HG03565 (cell line): ENCODE data around the gene NUMB.

Experiments
- ATAC-seq: cut with Tn5 transposase; IDR thresholded peaks from one replicate; pipeline ENCODE4 v1.9.1; 2021; ENCODE audit warnings: mild to moderate bottlenecking, moderate library complexity; ENCODE audit not compliant: unreplicated experiment

The NUMB gene

DNA sequence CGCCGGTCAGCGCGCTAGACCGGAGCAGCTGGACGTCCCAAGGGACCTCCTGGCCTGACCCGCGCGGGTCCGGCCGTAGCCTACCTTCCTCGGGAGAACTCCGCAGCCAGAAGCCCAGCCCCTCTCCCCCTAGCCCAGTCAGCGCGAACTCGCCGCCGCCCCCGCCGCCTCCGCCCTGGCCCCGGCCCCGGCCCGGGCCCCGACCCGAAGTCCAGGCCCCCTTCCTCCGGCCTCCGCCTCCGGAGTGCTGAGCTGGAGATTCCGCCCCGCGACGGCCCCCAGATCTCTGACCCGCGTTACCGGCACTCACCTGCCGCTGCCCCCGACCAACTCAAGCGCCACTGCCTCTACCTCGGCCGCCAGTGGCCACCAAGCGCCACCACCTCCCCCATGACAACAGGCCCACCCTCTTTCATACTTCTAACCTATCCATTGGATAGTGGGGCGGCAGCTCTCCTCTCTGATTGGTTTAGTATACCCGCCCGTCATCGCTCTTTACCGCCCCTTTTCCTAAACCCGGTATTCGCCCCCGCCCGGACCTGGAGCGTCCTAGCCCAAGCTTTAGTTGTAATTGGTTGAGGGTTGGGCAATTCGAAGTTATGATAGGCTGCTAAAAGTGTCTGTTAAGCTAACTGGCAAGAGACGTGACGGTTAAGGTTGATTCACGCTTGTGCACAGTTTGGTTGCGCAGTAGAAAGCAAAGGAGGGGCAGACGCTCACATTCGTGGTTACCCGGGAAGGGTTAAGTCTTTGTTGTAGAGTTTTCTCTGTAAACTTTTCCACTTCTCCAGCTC, at the start of gene NUMB:
Gene NUMB (minus strand): TSS at position 364 of the 794 bp plus-strand sequence. CDS start 102,795 bp downstream, outside the sequence.
- peak; percentile 86 for ATAC-seq

DNA sequence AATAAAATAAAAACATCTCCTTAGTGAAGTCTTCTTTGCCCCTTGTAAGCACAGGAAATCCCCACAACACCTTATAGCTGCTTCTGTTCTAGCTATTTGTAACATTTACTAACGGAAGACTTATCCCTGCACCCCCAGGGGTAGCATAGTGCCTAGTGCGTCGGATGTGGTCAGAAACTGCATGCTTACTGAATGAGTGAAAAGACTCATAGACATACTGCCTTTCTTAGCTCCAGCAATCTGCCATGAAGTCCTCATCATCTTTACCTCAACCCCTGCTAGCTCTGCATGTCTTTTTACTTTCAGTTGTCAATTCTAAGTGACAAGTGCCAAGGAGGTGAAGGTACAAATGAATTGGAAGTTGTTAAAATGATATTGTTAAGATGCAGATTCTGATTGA, 45.3 kb upstream of the NUMB start:
- ATAC-seq, result no peak

DNA sequence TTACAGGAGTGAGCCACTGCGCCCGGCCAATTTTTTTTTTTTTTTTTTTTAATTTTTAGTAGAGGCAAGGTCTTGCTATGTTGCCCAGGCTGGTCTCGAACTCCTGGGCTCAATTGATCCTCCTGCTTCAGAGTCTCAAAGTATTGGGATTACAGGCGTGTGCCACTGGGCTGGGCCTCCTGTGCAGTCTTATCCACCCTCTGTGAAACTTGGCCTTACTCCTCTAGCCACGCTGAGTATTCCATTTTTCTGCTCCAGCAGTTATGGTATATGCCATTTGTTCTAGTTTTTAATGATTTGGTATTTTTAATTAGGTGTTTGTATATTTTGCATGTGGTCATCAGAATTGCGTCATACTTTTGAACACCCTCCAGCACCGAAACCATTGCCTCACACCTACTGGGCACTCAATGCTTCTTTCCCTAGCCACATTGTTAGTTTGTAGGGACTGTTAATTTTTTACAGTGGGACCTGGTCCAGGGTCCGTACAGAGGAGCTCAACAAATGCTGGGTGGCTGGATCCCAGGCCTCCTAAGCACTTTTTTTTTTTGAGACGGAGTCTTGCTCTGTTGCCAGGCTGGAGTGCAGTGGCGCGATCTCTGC, 43.8 kb upstream of the NUMB start:
- no peak for ATAC-seq

DNA sequence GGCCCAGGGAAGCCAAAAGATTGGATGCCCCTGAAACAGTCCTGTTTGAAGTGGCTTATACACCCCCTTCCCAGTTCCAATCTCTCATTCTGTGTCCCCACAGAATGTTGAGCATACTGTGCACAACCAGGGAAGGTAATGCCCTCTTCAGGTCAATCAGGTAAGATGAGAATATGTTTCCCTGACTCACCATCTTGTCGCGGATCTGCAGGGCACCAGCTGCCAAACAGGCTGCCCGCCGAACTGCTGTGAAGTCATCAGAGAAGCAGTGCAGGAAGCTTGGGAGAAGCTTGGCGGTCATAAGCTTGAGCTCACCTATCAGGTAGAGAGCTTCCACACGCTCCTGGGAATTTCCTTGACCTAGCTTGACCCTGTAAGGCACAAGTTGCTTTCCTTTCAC, 42.0 kb upstream of the NUMB start:
- ATAC-seq, result no peak

DNA sequence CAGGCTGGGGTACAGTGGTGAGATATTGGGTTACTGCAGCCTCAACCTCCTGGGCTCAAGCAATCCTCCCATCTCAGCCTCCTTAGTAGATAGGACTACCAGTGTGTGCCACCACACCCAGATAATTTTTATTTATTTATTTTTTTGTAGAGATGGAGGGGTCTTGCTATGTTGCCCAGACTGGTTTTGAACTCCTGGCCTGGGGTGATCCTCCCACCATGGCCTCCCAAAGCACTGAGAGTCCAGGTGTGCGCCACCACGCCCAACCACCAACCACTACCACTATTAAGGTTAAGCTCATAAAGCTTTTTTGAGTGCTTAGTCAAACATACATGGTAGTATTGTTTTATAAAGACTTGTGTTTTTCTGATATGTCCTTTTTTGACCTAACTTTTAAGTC, 36.2 kb upstream of the NUMB start:
- ATAC-seq, result no peak

DNA sequence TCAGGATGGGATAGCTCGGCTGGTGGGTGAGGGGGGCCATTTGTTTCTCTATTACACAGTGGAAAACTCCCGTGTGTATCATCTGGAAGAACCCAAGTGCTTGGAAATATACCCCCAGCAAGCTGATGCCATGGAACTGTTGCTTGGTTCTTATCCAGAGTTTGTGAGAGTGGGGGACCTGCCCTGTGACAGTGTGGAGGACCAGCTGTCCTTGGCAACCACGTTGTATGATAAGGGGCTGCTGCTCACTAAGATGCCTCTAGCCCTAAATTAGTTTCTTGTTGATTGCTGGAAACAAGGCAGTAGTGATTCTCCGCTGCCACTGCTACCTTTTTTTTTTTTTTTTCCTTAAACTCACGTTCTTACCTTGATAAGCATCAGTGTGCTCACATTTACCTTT, 34.3 kb upstream of the NUMB start:
- ATAC-seq, result no peak

DNA sequence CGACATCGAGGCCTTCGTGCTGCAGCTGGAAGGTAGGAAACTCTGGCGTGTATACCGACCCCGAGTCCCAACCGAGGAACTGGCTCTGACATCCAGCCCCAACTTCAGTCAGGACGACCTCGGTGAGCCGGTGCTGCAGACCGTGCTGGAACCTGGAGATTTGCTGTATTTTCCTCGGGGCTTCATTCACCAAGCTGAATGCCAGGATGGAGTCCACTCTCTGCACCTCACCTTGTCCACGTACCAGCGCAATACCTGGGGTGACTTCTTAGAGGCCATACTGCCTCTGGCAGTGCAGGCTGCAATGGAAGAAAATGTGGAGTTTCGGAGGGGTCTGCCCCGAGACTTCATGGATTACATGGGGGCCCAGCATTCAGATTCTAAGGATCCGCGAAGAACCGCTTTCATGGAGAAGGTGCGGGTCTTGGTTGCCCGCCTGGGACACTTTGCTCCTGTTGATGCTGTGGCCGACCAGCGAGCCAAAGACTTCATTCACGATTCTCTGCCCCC, 33.8 kb upstream of the NUMB start:
- ATAC-seq, result no peak

DNA sequence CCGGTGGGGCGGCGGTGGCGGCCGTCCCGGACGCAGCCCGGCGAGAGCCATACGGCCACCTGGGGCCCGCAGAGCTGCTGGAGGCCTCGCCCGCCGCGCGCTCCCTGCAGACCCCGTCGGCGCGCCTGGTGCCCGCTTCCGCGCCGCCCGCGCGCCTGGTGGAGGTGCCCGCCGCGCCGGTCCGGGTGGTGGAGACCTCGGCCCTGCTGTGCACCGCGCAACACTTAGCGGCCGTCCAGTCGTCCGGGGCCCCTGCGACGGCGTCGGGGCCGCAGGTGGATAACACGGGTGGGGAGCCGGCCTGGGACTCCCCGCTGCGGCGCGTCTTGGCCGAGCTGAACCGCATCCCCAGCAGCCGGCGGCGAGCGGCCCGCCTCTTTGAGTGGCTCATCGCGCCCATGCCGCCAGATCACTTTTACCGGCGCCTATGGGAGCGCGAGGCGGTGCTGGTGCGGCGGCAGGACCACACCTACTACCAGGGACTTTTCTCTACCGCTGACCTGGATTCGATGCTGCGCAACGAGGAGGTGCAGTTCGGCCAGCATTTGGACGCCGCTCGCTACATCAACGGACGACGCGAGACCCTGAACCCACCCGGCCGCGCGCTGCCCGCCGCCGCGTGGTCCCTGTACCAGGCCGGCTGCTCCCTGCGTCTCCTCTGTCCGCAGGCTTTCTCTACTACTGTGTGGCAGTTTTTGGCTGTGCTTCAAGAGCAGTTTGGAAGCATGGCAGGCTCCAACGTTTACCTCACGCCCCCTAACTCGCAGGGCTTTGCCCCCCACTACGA, 33.1 kb upstream of the NUMB start:
- peak; percentile 33 for ATAC-seq

DNA sequence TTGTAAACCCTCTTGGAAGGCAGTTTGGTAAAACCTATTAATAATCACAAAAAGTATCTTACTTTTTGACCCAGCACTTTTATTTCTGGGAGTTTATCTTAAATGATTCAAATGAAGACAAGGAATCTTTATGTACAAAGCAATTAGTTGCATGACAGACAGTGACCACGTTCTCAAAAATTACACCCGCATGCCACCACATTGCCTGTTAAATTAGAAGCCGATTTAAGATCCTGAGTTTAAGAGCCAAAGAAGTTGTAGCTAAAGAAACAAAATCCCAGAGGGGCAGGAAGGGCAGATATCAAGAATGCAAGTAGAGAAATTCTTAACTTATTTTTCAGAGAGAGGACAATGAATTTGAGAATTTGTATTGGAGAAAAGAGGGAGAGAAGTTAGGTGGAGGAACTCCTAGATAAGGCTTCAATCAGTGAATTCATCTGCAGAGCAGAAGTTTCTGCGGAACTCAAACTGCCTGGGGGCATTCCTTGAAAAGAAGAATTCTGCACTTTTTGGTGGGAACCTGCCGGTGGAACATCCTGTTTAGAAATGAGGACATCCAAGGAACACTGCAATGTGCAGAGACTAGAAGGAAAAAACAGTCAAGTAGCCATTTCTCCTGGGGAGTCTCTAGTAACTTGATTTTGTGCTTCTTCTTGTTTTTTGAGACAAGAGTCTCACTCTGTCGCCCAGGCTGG, 31.3 kb upstream of the NUMB start:
- no peak for ATAC-seq

DNA sequence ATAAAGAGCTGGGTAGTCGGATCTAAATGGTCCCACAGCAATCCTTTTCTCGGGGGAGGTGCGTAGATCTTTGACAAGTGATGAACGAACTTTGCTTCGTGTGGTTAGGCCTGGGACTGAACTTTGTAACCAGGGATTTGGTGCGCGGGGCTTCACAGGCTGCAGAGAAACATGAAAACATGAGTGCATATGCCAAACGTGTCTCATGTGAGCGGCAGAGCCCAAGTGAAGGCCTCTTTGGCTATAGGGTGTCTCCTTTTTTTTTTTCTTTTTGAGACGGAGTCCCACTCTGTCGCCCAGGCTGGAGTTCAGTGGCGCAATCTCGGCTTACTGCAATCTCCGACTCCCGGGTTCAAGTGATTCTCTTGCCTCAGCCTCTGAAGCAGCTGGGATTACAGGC, 20.3 kb upstream of the NUMB start:
- ATAC-seq, result no peak

DNA sequence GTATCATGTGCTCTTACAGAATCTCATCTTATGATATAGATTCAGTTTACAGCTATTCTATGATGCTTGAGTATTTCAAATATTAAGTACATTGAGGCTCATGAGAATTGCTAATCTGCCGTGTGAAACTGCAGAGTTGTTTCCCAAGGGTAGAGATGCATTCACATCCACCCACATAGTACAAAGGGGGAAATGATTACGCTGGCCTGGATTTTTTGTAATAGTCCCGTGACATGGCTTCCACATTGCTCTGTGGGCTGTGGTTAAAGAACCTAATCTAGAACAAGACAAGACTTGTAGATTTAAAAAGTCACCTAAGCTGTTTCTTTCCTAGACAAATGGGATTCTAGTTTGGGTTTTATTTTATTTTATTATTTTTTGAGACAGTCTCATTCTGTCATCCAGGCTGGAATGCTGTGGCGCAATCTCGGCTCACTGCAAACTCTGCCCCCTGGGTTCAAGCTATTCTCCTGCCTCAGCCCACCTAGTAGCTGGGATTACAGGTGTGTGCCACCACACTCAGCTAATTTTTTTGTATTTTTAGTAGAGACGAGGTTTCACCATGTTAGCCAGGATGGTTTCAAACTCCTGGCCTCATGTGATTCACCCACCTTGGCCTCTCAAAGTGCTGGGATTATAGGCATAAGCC, 19.4 kb upstream of the NUMB start:
- ATAC-seq, result peak; percentile 78

DNA sequence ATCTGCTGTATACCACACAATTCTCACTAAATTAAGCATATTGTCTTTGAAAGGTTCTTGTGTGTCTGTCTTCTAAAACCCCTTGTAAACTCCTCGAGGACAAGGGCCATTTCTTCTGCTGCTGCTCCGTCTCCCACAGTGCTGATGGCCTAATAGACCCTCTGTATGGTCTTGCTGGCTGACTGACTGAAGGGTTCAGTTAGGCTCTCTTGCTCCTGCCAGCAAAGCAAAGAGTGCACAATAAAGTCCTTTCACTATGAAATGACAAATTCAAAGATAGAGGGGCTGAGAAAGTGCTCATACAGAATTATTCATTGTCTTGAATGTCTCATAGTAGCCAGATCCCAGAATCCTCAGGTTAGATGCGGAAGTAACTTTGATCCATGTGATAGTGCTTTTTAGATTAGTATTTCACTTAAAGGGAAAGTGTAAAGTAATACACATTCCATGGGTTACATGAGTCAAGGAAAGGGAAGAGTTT, 18.1 kb upstream of the NUMB start:
- no peak for ATAC-seq

DNA sequence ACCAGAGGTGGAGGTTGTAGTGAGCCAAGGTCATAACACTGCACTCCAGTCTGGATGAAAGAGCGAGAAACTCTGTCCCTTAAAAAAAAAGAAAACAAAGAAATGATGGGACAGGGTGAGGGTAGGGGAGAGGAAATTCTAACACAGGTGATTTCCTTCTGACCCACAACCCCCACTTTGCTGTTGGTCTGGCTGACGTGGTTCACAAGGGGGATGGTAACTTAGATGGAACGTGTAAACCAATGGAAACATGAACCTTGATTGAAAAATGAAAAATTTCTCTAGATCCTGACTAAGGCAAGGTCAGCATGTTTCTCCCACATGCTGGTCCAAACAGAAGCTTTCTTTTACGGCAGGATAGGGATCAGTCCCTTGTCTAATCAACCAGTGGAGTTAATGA, 16.6 kb upstream of the NUMB start:
- ATAC-seq, result no peak

DNA sequence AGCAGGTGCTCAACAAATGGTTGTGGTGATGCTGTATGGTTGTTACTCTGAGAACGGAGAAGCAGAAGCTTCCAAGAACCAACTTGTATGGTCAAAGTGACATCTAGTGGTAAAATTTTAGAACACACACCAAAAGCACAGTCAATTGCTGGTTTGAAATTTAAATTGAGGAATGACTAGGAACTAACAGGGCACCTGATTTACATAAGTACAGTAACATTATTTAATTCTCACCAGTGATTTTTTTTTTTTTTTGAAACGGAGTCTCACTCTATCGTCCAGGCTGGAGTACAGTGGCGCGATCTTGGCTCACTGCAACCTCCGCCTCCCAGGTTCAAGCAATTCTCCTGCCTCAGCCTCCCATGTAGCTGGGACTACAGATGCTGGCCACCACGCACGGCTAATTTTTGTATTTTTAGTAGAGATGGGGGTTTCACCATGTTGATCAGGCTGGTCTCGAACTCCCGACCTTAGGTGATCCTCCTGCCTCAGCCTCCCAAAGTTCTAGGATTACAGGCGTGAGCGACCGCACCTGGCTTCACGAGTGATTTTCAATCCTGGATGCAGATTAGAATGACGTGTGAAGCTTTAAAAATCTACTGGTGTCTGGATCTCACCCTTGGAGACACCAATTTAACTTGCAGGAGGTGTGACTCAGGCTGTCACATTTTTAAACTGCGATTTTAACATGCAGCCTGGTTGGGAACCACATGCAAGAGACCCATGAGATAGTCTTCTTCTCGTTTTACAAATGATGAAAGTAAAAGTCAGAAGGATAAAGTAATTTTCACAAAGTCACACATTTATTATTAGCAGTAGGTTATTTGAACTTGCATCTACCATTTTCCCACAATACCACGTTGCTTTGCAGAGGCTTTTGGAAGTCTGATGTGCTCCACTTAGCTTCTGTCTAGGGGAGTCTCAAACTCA, 14.1 kb upstream of the NUMB start:
- ATAC-seq, result no peak

DNA sequence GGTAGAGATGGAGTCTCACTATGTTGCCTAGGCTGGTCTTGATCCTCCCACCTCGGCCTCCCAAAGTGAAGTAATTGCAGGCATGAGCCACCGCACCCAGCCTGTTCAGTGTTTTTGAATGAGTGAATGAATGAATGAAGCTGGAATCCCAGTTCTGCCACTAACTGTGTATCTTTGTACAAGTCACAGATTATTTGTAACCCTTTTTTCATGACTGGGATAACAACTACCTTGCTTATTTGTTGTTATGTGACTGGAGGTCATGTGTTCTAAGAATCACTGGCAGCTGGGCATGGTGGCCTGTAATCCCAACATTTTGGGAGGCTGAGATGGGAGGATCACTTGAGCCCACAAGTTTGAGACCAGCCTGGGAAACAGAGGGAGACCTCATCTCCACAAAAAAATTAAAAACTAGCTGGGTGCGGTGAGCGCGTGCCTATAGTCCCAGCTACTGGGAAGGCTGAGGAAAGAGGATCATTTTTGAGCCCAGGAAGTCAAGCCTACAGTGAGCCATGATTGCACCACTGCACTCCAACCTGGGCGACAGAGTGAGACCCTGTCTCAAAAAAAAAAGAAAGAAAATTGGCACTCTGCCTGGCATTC, 13.3 kb upstream of the NUMB start:
- ATAC-seq, result no peak

DNA sequence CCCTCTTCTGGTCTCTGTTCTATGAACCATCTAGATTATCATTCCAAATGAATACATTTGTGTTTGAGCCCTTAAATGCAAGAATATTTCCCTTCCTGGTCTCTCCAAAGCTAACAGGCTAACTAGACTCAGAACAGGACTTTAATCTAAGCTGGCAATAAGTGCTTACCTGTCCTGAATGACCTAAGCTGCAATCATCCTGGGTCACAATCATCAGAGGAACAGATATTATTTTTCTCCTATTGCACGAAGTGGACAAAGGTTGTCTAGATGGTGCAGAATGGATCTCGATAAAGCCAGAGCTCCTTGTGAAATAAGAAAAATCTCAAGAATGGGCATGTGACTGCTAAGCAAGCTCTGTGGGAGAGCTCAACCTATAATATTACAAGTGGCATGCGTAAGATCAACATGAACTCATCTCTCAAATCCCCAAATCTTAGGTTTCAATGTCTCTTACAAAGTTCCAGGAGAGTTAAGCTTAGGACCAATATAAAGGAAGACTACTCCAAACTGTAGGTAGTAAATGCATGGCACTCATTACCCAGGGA, 10.6 kb upstream of the NUMB start:
- ATAC-seq, result no peak

DNA sequence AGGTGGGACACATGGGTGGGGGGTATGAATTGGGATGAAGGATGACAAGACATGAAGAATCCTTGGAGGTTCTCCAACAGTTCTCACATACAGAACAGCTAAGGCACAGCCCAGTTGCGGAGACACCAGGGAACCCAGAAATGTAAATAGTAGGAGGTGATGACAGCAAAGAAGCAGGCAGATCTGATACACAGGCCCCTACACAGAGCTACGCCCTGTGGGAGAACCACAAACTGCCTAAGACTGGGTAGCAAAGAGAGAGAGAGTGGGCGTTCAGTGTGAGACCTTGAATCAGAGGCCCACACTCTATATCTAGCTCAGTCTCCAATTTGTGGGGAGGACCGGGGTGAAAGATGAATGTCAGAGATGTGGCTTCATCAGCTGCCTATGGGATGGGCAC, 9.5 kb upstream of the NUMB start:
- ATAC-seq, result no peak

DNA sequence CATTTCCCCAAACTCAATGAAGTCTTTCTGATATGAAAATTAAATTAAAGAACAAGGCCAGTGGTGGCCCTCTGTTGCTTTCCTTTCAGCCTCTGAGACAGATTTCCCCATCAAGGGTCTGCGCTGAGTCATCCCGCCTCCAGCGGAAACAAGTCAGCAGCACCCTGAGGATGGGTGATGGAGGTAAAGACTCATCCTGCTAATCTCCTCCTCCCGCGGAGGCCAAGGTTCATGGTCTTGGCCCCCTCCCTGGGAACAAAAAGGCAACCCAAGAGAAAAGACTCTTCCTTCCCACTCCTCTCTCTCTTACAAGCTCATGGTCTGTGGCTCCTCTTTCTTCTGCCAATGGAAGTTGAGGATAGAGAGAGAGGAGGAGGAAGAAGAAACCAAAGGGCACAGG, 9.0 kb upstream of the NUMB start:
- no peak for ATAC-seq

DNA sequence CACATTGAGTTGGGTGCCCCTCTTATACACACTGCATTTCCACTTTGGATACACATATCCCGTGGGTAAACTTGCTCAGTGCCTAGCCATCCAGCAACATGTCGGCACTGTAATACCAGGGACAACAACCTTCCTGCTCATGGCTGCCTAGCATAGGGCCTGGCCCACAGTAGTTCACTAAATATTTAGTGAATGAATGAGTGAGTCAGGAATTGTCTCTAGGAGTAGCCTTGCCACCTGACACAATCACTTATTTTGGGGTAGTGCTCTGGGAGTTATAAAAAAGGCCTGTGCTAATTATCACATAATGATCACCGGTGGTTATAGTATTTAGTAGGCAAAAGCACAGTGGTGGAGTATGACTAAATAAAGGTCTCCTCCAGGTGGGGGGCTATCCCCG, 8.5 kb upstream of the NUMB start:
- no peak for ATAC-seq
